ENCODE measurements around the gene UTS2R. TPM values are rescaled to one million over a fixed set of nuclear protein-coding genes. Genes with fewer than 3 reads are reported as not detected.

The UTS2R gene
- polyA plus RNA-seq, 1 donor (not counting 4 experiments of a cell fraction or from before 2014, with no cell fraction given) = not detected

- Histone ChIP-seq H4K20me1 (ENCODE audit: control insufficient read depth, extremely low read depth, insufficient read depth, low read length) (no peaks in the 10 kb centered on the region), H3K27ac (ENCODE audit: control insufficient read depth, insufficient read depth, low read length) (no peak overlapping the region), H3K4me3 (ENCODE audit: control insufficient read depth in 2 of 3, extremely low read depth in 1 of 3, insufficient read depth in 2 of 3, low read depth in 1 of 3, low read length in 3 of 3) (no peak overlapping the region), H3K79me2 (ENCODE audit: control insufficient read depth, insufficient read depth, low read length) (no peaks in the 10 kb centered on the region), H3K9me1 (ENCODE audit: control insufficient read depth, extremely low read depth, insufficient read depth, low read length) (no peaks in the 10 kb centered on the region), H3K4me1 (ENCODE audit: control insufficient read depth, extremely low read depth, insufficient read depth, low read length) (peaks cover 12% of the 10 kb centered on the region), H3K9me3 (ENCODE audit: control insufficient read depth, low read depth, low read length) (no peaks in the 10 kb centered on the region), H3K27me3 (ENCODE audit: control insufficient read depth, extremely low read depth, insufficient read depth, low read length) (peaks cover 69% of the 10 kb centered on the region), H2AFZ (ENCODE audit: control insufficient read depth, low read length) (no peak overlapping the region), H3K4me2 (ENCODE audit: control insufficient read depth, extremely low read depth, insufficient read depth, low read depth, low read length) (peak overlapping the region; percentile 10), H3K9ac (ENCODE audit: control insufficient read depth, extremely low read depth, insufficient read depth, low read length) (no peak overlapping the region), H3K36me3 (ENCODE audit: control insufficient read depth in 2 of 2, extremely low read depth in 1 of 2, insufficient read depth in 2 of 2, low read length in 2 of 2) (no peaks in the 10 kb centered on the region)
- FAIRE-seq (peak; percentile 91), DNase-seq (ENCODE audit: low read depth, low spot score) (no peak)
- TF ChIP-seq CTCF (optimal IDR thresholded peaks at IDR 0.05 in 1 of 3, IDR thresholded peaks at IDR 0.05 in 1 of 3, conservative IDR thresholded peaks at IDR 0.05 in 1 of 3; ENCODE audit: extremely low read depth in 1 of 3, insufficient read depth in 2 of 3, low read length in 3 of 3) = no peak
- no peak for TF ChIP-seq EZH2 (IDR thresholded peaks at IDR 0.05; ENCODE audit: low read length)
- dilution Hi-C loops (cut with MboI; ENCODE audit: extremely low pct_ligation_motif_present, low sequenced_read_pairs) = no loop called here
Measured at GRCh38 chr17:82384051-82384729, 12.6 kb downstream of the UTS2R start.

- no peaks in the 10 kb centered on the region for H3K36me3 ChIP-seq (ENCODE audit: control insufficient read depth in 2 of 2, extremely low read depth in 1 of 2, insufficient read depth in 2 of 2, low read length in 2 of 2)
- H2AFZ ChIP-seq (ENCODE audit: control insufficient read depth, low read length) = no peak overlapping the region
- H3K9ac ChIP-seq (ENCODE audit: control insufficient read depth, extremely low read depth, insufficient read depth, low read length) = no peak overlapping the region
- DNase-seq (ENCODE audit: low read depth, low spot score) (peak; percentile 42), FAIRE-seq (no peak)
- H3K4me1 ChIP-seq (ENCODE audit: control insufficient read depth, extremely low read depth, insufficient read depth, low read length) = peaks cover 12% of the 10 kb centered on the region
- H3K9me3 ChIP-seq (ENCODE audit: control insufficient read depth, low read depth, low read length) = no peaks in the 10 kb centered on the region
- peaks cover 61% of the 10 kb centered on the region for H3K27me3 ChIP-seq (ENCODE audit: control insufficient read depth, extremely low read depth, insufficient read depth, low read length)
- peak overlapping the region; percentile 10 for H3K4me2 ChIP-seq (ENCODE audit: control insufficient read depth, extremely low read depth, insufficient read depth, low read depth, low read length)
- no peaks in the 10 kb centered on the region for H4K20me1 ChIP-seq (ENCODE audit: control insufficient read depth, extremely low read depth, insufficient read depth, low read length)
- H3K27ac ChIP-seq (ENCODE audit: control insufficient read depth, insufficient read depth, low read length) = no peak overlapping the region
- dilution Hi-C loops (cut with MboI; ENCODE audit: extremely low pct_ligation_motif_present, low sequenced_read_pairs) = no loop called here
- H3K9me1 ChIP-seq (ENCODE audit: control insufficient read depth, extremely low read depth, insufficient read depth, low read length) = no peaks in the 10 kb centered on the region
- no peaks in the 10 kb centered on the region for H3K79me2 ChIP-seq (ENCODE audit: control insufficient read depth, insufficient read depth, low read length)
- peak; percentile 38 to 85 (median 53) for TF ChIP-seq CTCF (optimal IDR thresholded peaks at IDR 0.05 in 1 of 3, IDR thresholded peaks at IDR 0.05 in 1 of 3, conservative IDR thresholded peaks at IDR 0.05 in 1 of 3; ENCODE audit: extremely low read depth in 1 of 3, insufficient read depth in 2 of 3, low read length in 3 of 3)
- no peak for TF ChIP-seq EZH2 (IDR thresholded peaks at IDR 0.05; ENCODE audit: low read length)
- no peak overlapping the region for H3K4me3 ChIP-seq (ENCODE audit: control insufficient read depth in 2 of 3, extremely low read depth in 1 of 3, insufficient read depth in 2 of 3, low read depth in 1 of 3, low read length in 3 of 3)
Measured at GRCh38 chr17:82384730-82385481, 13.3 kb downstream of the UTS2R start.
